Activated naive CD4-positive, alpha-beta T cell treated with anti-CD3 and anti-CD28 coated beads for 36 hours (primary cell): ENCODE measurements around the gene RECQL5. TPM values are rescaled to one million over a fixed set of nuclear protein-coding genes. Genes with fewer than 3 reads are reported as not detected.

Experiments used
- CTCF ChIA-PET: fragments of 350-600 bp; sonication (Branson Sonifier 250); formaldehyde crosslinking; loops from one replicate; lab custom pipeline; 2021; ENCODE audit warnings: antibody characterized with exemption; lab: Charles Lee
- DNase-seq: peaks from one replicate; pipeline ENCODE4 v3.0.0-alpha.2; 2020
- H3K27ac Mint-ChIP-seq: one replicate; pipeline ENCODE4 v1.8.0; 2021; ENCODE audit warnings: mild to moderate bottlenecking, mixed read lengths
- H3K27me3 Mint-ChIP-seq: one replicate; pipeline ENCODE4 v1.8.0; 2021; ENCODE audit warnings: low read depth, mixed read lengths
- H3K36me3 Mint-ChIP-seq: one replicate; pipeline ENCODE4 v1.8.0; 2021; ENCODE audit warnings: low read depth, mixed read lengths
- H3K4me1 Mint-ChIP-seq: one replicate; pipeline ENCODE4 v1.8.0; 2021; ENCODE audit warnings: low read depth, mixed read lengths
- H3K4me3 Mint-ChIP-seq: one replicate; pipeline ENCODE4 v1.8.0; 2021; ENCODE audit warnings: mild to moderate bottlenecking, moderate library complexity, mixed read lengths
- H3K9me3 Mint-ChIP-seq: one replicate; pipeline ENCODE4 v1.8.0; 2021; ENCODE audit warnings: mixed read lengths
- intact Hi-C: fragments of 100-400 bp; cut with micrococcal nuclease; formaldehyde crosslinking; loops from one replicate; pipeline ENCODE4 v1.15.1; 2023
- total RNA-seq, 2 experiments: library from RNA; stranded (reverse); gene quantifications; one replicate each; pipeline ENCODE4 v1.2.3, GENCODE V29; 2021

Gene RECQL5
- 10 to 100 TPM; 36.2 to 44.0 TPM for total RNA-seq

DNA sequence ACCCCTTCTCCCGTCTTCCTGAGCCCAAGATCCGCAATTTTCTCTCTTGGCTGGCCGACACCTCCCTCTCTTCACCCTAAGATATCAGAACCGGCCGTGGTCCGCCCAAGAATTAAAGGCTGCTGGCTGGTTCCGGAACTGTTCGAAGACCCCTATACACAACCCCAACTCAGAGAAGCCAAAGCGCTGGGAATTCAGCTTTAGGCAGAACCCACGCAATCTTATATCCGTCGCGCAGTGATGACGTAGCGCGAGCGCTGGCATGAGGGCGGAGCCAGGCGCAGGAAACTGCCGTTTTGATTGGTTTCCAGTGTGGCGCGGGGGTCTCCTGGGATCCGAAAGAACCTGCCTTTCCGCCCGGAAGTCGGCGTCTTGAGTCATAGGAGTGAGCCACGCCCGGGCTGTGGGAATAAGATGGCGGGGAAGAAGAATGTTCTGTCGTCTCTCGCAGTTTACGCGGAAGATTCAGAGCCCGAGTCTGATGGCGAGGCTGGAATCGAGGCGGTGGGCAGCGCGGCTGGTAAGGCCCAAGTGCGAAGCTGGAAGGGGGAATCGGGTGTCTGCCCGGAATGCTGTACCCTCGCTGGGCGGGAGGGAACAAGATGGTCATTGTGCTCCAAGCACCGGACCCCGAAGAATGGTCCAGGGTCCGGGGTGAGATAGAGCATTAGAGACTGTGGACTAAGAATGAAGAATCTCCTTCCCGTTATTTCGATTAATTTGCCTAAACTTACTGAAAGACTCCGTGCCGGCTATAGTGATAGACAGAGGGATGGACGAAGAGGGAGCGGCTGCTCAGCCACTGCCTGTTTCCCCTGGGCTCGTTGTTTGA lies at the start of gene RECQL5, which contains the start of gene SAP30BP:
Gene RECQL5 (minus strand): TSS at position 196 of the 832 bp plus-strand sequence. CDS start 597 bp downstream, outside the sequence.
Gene SAP30BP (plus strand): TSS at position 380 of the 832 bp plus-strand sequence. CDS start 35 bp downstream, at position 415.
- H3K4me3 Mint-ChIP-seq = peak within 1 kb of the TSS; percentile 64

DNA sequence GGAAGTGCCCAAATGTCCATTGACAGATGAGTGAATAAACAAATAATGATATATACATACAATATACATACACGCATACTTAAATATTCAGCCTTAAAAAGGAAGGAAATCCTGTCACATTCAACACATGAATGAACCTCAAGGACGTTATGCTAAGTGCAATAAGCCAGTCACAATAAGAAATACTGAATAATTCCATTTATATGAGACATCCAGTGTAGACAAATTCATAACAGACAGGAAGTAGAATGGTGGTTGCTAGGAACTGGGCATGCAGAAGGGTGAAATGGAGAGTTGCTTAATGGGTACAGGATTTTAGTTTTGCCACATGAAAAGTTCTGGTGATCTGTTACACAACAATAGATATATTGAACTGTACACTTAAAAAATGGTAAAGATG lies 45.5 kb upstream of the RECQL5 start:
- Mint-ChIP-seq H3K9me3 (no peaks in the 10 kb centered on the region), H3K36me3 (peaks cover 2% of the 10 kb centered on the region), H3K27ac (no peak overlapping the region), H3K4me3 (no peak overlapping the region), H3K4me1 (no peaks in the 10 kb centered on the region), H3K27me3 (peaks cover 1% of the 10 kb centered on the region)
- intact Hi-C loops = no loop called here
- CTCF ChIA-PET = interaction anchor here (1.6 kb wide), 1 partner anchor 35 kb away, joined by 3 read pairs; no protein-coding TSS in a partner anchor
- no peak for DNase-seq

More for the DNA sequence above, at the start of gene RECQL5, which contains the start of gene SAP30BP:
- no peak within 1 kb of the TSS for H3K27ac Mint-ChIP-seq
- no peaks in the 10 kb centered on the region for H3K27me3 Mint-ChIP-seq
- H3K4me1 Mint-ChIP-seq = peaks cover 35% of the 10 kb centered on the region
- H3K36me3 Mint-ChIP-seq = peaks cover 19% of the 10 kb centered on the region
- intact Hi-C loops = loop anchor here (1.0 to 10.0 kb wide), 7 partner anchors 21 to 792 kb away; partner anchors contain the start of genes FDXR, SLC25A19, TSEN54 and UNK
- no peaks in the 10 kb centered on the region for H3K9me3 Mint-ChIP-seq
- peak; percentile 99 for DNase-seq
- CTCF ChIA-PET = interaction anchor here (0.6 to 1.7 kb wide), 9 partner anchors 8 to 86 kb away, joined by 3 to 10 read pairs (median 4); partner anchors contain the start of gene SMIM5

DNA sequence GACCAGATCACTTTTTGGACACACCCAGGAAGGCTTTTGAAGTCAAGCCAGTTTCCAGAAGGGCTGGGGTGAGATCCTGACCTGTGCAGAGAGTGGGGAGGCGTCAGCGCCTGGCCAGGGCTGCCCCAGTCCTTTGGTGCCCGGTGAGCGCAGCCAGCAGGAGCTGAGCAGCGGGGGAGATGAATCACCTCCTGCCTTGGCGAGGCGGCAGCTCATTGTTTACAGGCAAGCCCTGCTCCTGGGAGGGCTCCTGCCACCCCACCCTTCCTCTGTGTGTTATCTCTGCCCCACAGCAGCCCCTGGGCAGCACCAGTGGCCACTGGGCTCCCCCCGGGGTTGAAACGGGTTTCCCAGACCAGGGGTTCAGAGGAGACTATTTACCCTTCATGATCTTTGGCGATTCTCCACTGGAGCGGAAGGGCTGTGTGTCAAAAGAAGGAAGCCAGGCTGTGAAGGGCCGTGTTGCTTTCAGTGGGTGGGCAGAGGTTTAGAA lies 40.2 kb upstream of the RECQL5 start:
- peaks cover 6% of the 10 kb centered on the region for H3K36me3 Mint-ChIP-seq

DNA sequence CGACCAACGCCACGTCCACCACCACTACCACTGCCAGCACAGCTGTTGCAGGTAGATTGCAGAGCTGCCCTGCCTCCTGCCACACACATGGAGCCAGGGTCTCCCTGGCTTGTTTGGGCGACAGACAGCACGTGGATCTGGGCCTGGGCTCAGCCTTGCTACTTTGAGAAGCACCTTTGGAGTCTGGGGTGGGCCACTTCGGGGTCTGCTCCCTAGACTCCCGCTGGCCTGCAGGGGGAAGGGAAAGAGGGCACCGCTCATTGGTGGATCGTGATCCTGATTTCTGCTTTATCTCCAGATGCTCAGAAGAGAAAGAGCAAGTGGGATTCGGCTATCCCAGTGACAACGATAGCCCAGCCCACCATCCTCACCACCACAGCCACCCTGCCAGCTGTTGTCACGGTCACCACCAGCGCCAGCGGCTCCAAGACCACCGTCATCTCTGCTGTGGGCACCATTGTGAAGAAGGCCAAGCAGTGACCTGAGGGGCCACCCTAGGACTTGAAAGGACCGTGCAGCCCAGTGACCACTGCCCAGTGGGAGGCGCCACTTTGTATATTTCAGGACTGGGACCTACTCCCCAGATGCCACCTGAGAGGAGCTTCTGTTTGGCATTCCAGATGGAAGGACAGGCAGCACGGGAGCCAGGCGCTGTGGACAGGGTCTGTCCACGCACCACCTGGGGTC lies 39.2 kb upstream of the RECQL5 start:
- H3K36me3 Mint-ChIP-seq = peaks cover 9% of the 10 kb centered on the region
- CTCF ChIA-PET = no interaction called here
- no peak overlapping the region for H3K4me3 Mint-ChIP-seq
- DNase-seq = no peak
- intact Hi-C loops = no loop called here
- no peaks in the 10 kb centered on the region for H3K27me3 Mint-ChIP-seq
- H3K4me1 Mint-ChIP-seq = no peaks in the 10 kb centered on the region
- no peaks in the 10 kb centered on the region for H3K9me3 Mint-ChIP-seq
- no peak overlapping the region for H3K27ac Mint-ChIP-seq

More for the DNA sequence above, 40.2 kb upstream of the RECQL5 start:
- no peak for DNase-seq
- Mint-ChIP-seq H3K27me3 (no peaks in the 10 kb centered on the region), H3K4me1 (no peaks in the 10 kb centered on the region), H3K27ac (no peak overlapping the region), H3K4me3 (no peak overlapping the region), H3K9me3 (no peaks in the 10 kb centered on the region)
- intact Hi-C loops = no loop called here
- CTCF ChIA-PET = interaction anchor here (1.0 kb wide), 1 partner anchor 41 kb away, joined by 3 read pairs; no protein-coding TSS in a partner anchor

DNA sequence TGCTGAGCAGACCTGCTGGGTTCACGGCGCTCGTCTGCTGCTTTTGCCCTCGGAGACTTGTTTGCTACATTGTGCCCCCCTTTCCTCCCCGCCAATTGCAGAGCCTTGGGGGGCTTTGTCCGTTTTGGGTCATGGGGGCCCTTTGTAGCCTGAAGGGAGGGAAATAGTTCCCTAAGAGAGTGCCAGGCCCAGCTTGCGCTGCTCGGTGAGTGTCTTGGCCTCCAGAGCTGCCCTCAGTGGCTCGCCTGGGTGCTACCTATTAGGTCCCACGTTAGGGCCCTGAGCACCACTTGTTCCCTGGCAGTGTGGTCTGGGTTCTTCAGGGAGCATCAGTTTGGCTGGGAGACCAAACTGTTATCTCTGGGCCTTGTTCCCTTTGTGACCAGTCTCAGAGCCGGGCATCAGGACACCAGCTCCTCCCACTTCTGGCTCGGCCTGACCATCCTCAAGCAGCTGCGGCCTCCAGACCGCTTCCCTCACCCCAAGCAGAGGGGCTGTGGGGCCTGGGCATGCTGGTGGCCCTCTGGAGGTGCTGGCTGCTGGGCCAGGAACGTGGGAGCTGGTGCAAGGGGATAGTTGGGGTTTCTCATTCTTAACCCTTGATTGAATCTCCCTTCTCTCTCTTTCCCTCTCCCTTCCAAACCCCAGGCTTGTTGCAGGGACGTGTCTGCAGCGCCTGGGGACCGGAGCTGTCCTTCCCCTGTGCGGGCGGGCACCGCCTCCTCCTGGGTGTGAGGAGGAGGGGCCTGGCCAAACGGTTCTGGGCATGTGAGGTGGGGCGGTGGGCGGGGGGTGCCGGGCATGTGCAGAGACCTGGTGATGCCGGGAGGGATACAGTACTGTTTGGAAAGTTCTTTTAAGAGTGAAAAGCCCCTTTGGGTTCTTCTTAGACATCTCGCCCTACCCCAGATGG lies 38.3 kb upstream of the RECQL5 start:
- Mint-ChIP-seq H3K27ac (no peak overlapping the region), H3K27me3 (no peaks in the 10 kb centered on the region), H3K36me3 (peaks cover 15% of the 10 kb centered on the region), H3K4me1 (no peaks in the 10 kb centered on the region), H3K4me3 (no peak overlapping the region), H3K9me3 (no peaks in the 10 kb centered on the region)
- no peak for DNase-seq
- intact Hi-C loops = no loop called here
- CTCF ChIA-PET = no interaction called here

DNA sequence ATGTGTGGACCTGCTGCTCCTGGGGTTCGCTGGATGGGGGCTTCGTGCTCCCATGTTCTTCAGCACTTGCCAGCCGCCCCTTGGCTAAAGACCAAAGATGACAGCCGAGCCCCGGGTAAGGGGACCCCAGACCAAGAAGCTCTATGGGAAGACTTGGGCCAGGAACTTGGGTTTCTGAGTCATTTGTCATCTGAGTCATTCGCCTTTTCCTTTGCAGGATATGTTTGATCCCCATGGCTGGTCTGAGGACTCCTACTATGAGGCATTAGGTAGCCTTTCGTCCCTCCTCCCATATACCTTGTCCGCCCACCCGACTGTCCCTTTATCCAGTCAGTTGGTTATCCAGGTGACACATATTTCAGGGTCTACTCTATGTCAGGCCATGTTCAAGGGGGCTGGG lies 36.6 kb upstream of the RECQL5 start:
- no peak overlapping the region for H3K4me3 Mint-ChIP-seq
- peaks cover 19% of the 10 kb centered on the region for H3K36me3 Mint-ChIP-seq
- no peaks in the 10 kb centered on the region for H3K27me3 Mint-ChIP-seq
- no peaks in the 10 kb centered on the region for H3K4me1 Mint-ChIP-seq
- H3K9me3 Mint-ChIP-seq = no peaks in the 10 kb centered on the region
- intact Hi-C loops = no loop called here
- H3K27ac Mint-ChIP-seq = no peak overlapping the region
- no peak for DNase-seq
- CTCF ChIA-PET = interaction anchor here (0.8 to 1.0 kb wide), 2 partner anchors 44 to 71 kb away, joined by 3 to 5 read pairs; no protein-coding TSS in a partner anchor

DNA sequence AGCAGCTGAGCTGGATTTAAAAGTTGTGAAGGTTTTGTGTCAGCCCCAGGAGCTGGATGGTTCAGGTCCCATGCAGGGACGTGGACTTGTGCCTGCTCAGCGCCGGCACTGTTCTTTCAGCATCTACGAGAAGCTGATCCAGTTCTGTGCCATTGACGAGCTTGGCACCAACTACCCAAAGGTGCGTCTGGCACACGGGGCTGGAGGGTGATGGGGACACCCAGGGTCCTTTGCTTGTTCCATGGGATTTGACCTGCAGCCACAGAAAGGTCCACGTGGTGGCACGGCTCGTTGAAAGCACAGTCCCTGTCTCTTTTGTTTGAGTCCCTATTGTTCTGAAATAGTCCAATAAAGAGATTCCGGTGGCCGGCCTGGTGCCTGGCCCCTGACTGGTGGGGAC lies 36.2 kb upstream of the RECQL5 start:
- CTCF ChIA-PET = interaction anchor here (0.8 to 1.0 kb wide), 3 partner anchors 23 to 71 kb away, joined by 3 to 5 read pairs (median 3); no protein-coding TSS in a partner anchor
- H3K4me1 Mint-ChIP-seq = no peaks in the 10 kb centered on the region

DNA sequence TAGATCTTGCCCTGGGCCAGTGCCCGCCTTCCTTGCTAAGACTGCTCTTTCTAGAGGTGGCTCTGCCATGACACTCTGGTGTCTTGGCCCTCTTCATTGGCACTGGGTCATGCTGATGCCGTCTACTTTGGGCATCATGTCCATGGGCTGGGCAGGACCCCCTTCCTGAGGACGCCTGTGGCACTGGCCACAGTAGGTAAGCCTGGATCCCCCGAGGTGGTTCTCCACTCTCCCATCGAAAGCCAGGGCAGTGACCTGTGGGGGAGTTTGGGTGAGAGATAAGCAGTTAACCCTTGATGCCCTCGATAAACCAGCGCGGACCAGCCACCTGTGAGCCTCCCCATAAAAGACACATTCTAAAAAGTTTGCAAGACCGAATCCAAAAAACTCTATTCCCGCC lies 34.3 kb upstream of the RECQL5 start:
- Mint-ChIP-seq H3K27me3 (no peaks in the 10 kb centered on the region), H3K36me3 (peaks cover 14% of the 10 kb centered on the region), H3K4me3 (no peak overlapping the region), H3K4me1 (no peaks in the 10 kb centered on the region), H3K27ac (no peak overlapping the region), H3K9me3 (no peaks in the 10 kb centered on the region)
- DNase-seq = no peak
- CTCF ChIA-PET = no interaction called here
- intact Hi-C loops = no loop called here

More for the DNA sequence above, 36.2 kb upstream of the RECQL5 start:
- H3K27ac Mint-ChIP-seq = no peak overlapping the region
- no peaks in the 10 kb centered on the region for H3K9me3 Mint-ChIP-seq
- intact Hi-C loops = no loop called here
- DNase-seq = no peak
- peaks cover 19% of the 10 kb centered on the region for H3K36me3 Mint-ChIP-seq
- H3K27me3 Mint-ChIP-seq = no peaks in the 10 kb centered on the region
- H3K4me3 Mint-ChIP-seq = no peak overlapping the region

DNA sequence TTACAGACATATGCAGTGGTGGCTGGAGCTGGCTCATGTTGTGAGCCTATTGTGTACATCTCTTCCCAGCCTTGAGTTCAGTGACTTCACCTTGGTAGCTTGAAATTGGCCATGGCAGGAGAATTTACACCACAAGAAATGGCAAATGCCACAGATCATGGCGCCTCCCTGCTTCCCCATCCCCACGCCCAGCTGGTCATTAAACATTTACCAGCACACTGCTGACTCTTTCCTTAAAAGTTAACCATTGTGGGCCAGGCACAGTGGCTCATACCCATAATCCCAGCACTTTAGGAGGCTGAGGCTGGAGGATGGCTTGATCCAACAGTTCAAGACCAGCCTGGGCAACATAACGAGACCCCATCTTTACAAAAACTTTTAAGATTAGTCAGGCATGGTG lies 31.7 kb upstream of the RECQL5 start:
- CTCF ChIA-PET = interaction anchor here (0.9 to 1.2 kb wide), 3 partner anchors 50 to 110 kb away, joined by 3 read pairs; no protein-coding TSS in a partner anchor
- no peaks in the 10 kb centered on the region for H3K4me1 Mint-ChIP-seq

DNA sequence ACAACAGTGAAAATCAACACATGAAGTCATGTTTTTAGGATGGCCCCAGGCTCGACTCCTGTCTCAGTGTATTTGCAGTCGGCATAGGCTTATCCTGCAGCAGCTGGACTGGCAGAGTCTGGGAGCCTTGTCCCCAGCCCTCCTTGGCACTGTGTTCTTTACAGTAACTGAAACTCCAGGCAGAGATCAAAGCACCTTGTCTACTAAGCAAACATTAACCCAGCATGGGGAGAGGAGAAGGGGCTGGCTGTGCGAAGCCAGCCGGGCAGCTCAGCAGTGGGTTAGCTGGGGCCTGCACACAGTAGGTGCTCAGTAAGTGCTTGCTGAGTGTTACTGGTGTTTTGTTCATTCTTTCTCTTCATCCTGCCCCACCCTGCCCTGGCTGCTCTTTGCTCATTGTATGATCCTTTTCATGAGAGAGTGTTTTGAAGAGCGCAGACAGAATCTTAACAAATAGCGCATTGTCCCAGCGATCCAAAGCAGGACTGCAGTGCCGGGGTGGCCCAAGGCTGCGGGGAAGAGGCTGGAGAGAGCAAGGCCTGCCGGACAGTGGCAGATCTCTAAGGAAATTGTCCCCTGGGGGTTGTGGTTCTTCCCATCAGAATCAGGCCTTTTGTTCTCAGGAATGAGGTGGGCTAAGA lies 30.8 kb upstream of the RECQL5 start:
- Mint-ChIP-seq H3K4me1 (no peaks in the 10 kb centered on the region), H3K9me3 (no peaks in the 10 kb centered on the region), H3K27ac (no peak overlapping the region), H3K27me3 (no peaks in the 10 kb centered on the region), H3K36me3 (peaks cover 20% of the 10 kb centered on the region), H3K4me3 (no peak overlapping the region)
- intact Hi-C loops = no loop called here
- no peak for DNase-seq
- CTCF ChIA-PET = interaction anchor here (1.2 kb wide), 1 partner anchor 109 kb away, joined by 3 read pairs; no protein-coding TSS in a partner anchor

More for the DNA sequence above, 31.7 kb upstream of the RECQL5 start:
- intact Hi-C loops = no loop called here
- DNase-seq = no peak
- Mint-ChIP-seq H3K4me3 (no peak overlapping the region), H3K9me3 (no peaks in the 10 kb centered on the region), H3K36me3 (peaks cover 20% of the 10 kb centered on the region), H3K27me3 (no peaks in the 10 kb centered on the region), H3K27ac (no peak overlapping the region)

DNA sequence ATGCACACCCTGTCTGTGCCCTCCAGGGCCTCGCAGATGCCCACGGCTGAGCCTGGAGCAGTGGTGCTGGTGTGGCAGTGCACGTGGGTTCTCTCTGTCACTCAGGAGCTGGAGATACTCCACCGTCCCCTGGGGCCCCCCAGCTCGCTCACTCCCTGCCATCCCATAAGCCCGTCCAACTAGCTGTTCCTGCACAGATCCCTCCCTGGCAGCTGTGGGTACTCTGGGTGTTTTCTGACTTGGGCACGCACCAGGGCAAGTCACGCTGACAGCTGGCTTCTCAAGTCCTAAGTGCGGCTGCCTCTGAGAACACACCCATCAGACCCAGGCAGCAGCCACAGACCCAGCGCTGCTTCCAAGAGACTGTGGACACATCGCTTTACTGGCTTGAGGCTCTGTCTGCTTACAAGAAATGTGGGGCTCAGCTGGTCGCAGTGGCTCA lies 28.9 kb upstream of the RECQL5 start:
- intact Hi-C loops = no loop called here
- Mint-ChIP-seq H3K27me3 (no peaks in the 10 kb centered on the region), H3K36me3 (peaks cover 16% of the 10 kb centered on the region), H3K4me3 (no peak overlapping the region), H3K4me1 (peaks cover 12% of the 10 kb centered on the region), H3K9me3 (no peaks in the 10 kb centered on the region), H3K27ac (no peak overlapping the region)
- DNase-seq = no peak
- CTCF ChIA-PET = interaction anchor here (0.6 to 1.5 kb wide), 5 partner anchors 21 to 63 kb away, joined by 3 to 5 read pairs (median 3); partner anchors contain the start of gene SMIM5
